Fibroblast of lung (primary cell): Measurements from ENCODE around the gene SPIRE1. TPM values are rescaled to one million over a fixed set of nuclear protein-coding genes. Genes with fewer than 3 reads are reported as not detected.

Experiments used
- DNase-seq, 2 donors: peaks; one replicate each; pipeline versions ENCODE4 v3.0.0 to v3.0.0-alpha.2; 2010; ENCODE audit warnings: low read depth in 2 of 2
- H2AFZ ChIP-seq: 2 replicates; pipeline ENCODE4 v1.5.1; 2012; ENCODE audit warnings: low read length, control low read depth, inconsistent platforms
- H3K27ac ChIP-seq: 2 replicates; pipeline ENCODE4 v1.5.1; 2011; ENCODE audit warnings: low read length, control low read depth; ENCODE audit not compliant: insufficient read depth
- H3K27me3 ChIP-seq: 2 replicates; pipeline ENCODE4 v1.5.1; 2011; ENCODE audit warnings: mild to moderate bottlenecking, low read length; ENCODE audit not compliant: control insufficient read depth, insufficient read depth
- H3K36me3 ChIP-seq: 2 replicates; pipeline ENCODE4 v1.5.1; 2011; ENCODE audit warnings: low read length; ENCODE audit not compliant: control insufficient read depth, insufficient read depth
- H3K4me1 ChIP-seq: 2 replicates; pipeline ENCODE4 v1.5.1; 2011; ENCODE audit warnings: low read length; ENCODE audit not compliant: control insufficient read depth, insufficient read depth; ENCODE audit errors: extremely low read depth
- H3K4me2 ChIP-seq: 2 replicates; pipeline ENCODE4 v1.5.1; 2011; ENCODE audit warnings: low read length, control low read depth; ENCODE audit not compliant: insufficient read depth; ENCODE audit errors: extremely low read depth
- H3K4me3 ChIP-seq, 4 experiments: fragments of 200-600 bp in 1 of 4; sonication (generic) in 1 of 4; replicated peaks in 1 of 4; 2 replicates each; pipeline ENCODE4 v1.5.1; 2011 to 2016; ENCODE audit warnings: low read length in 4 of 4, low read depth in 3 of 4, mild to moderate bottlenecking in 3 of 4, control low read depth in 2 of 4, inconsistent platforms in 1 of 4, mixed read lengths in 1 of 4; ENCODE audit not compliant: insufficient read depth in 1 of 4; ENCODE audit errors: control extremely low read depth in 1 of 4
- H3K79me2 ChIP-seq: 2 replicates; pipeline ENCODE4 v1.5.1; 2012; ENCODE audit warnings: mild to moderate bottlenecking, low read length, inconsistent platforms; ENCODE audit not compliant: control insufficient read depth, insufficient read depth
- H3K9ac ChIP-seq: 2 replicates; pipeline ENCODE4 v1.5.1; 2011; ENCODE audit warnings: mild to moderate bottlenecking, low read length, control low read depth; ENCODE audit not compliant: insufficient read depth
- H3K9me3 ChIP-seq: 2 replicates; pipeline ENCODE4 v1.5.1; 2012; ENCODE audit warnings: low read depth, low read length; ENCODE audit not compliant: control insufficient read depth, insufficient read depth
- H4K20me1 ChIP-seq: 2 replicates; pipeline ENCODE4 v1.5.1; 2011; ENCODE audit warnings: low read length; ENCODE audit not compliant: control insufficient read depth, insufficient read depth; ENCODE audit errors: extremely low read depth
- CTCF ChIP-seq, 2 donors: IDR thresholded peaks in 1 of 2; conservative IDR thresholded peaks in 1 of 2; 1 replicate in 1 of 2; 2 replicates in 1 of 2; pipeline ENCODE4 v1.5.1; 2011 to 2012; ENCODE audit warnings: low read length in 2 of 2, control low read depth in 1 of 2, inconsistent platforms in 1 of 2, low read depth in 1 of 2, mild to moderate bottlenecking in 1 of 2
- EZH2 ChIP-seq: IDR thresholded peaks from 2 replicates; pipeline ENCODE4 v1.5.1; 2012; ENCODE audit warnings: low read length, control low read depth, mild to moderate bottlenecking; ENCODE audit errors: missing control alignments
- polyA plus RNA-seq, 2 donors: library from polyadenylated mRNA; depleted of rRNA in 1 of 2; stranded (reverse) in 1 of 2; unstranded in 1 of 2; fragments of >200 nt; gene quantifications; 2 replicates each; pipeline ENCODE4 v1.2.1, GENCODE V29; 2011 to 2012; ENCODE audit warnings: missing spikeins in 1 of 2
- total RNA-seq: library from RNA; depleted of rRNA; stranded (reverse); fragments of >200 nt; gene quantifications from 2 replicates; pipeline ENCODE4 v1.2.1, GENCODE V29; 2014

Gene SPIRE1
- total and polyA plus RNA-seq, 2 donors (not counting 1 experiment from before 2014, with no cell fraction given): 19.0 to 31.0 TPM

GRCh38 chr18:12656605-12656937, 1.3 kb downstream of the SPIRE1 start:
- peak overlapping the region; percentile 89 for H3K9ac ChIP-seq
- H3K36me3 ChIP-seq: no peaks in the 10 kb centered on the region
- H3K4me2 ChIP-seq: peak overlapping the region; percentile 89
- H2AFZ ChIP-seq: peak overlapping the region; percentile 14
- DNase-seq: peak; percentile 40 to 48
- peak overlapping the region; percentile 66 to 98 (median 74) for H3K4me3 ChIP-seq
- TF ChIP-seq CTCF (conservative IDR thresholded peaks at IDR 0.05 in 1 of 2, IDR thresholded peaks at IDR 0.05 in 1 of 2; ENCODE audit: low read depth in 1 of 2, low read length in 2 of 2) (no peak), EZH2 (no peak)
- H3K27me3 ChIP-seq: no peaks in the 10 kb centered on the region
- H3K9me3 ChIP-seq: no peaks in the 10 kb centered on the region
- H3K27ac ChIP-seq: peak overlapping the region; percentile 79
- H3K79me2 ChIP-seq: peaks cover 49% of the 10 kb centered on the region
- H3K4me1 ChIP-seq: peaks cover 2% of the 10 kb centered on the region
- no peaks in the 10 kb centered on the region for H4K20me1 ChIP-seq

GRCh38 chr18:12654971-12655370, 2.9 kb downstream of the SPIRE1 start:
- Histone ChIP-seq H2AFZ (no peak overlapping the region), H3K36me3 (no peaks in the 10 kb centered on the region), H3K9ac (no peak overlapping the region), H4K20me1 (no peaks in the 10 kb centered on the region), H3K4me3 (no peak overlapping the region), H3K79me2 (peaks cover 56% of the 10 kb centered on the region), H3K27ac (no peak overlapping the region), H3K27me3 (no peaks in the 10 kb centered on the region), H3K4me1 (peaks cover 2% of the 10 kb centered on the region), H3K4me2 (peak overlapping the region; percentile 29), H3K9me3 (no peaks in the 10 kb centered on the region)
- no peak for DNase-seq
- TF ChIP-seq CTCF (conservative IDR thresholded peaks at IDR 0.05 in 1 of 2, IDR thresholded peaks at IDR 0.05 in 1 of 2; ENCODE audit: low read depth in 1 of 2, low read length in 2 of 2) (no peak), EZH2 (no peak)

GRCh38 chr18:12652861-12653401, 5.0 kb downstream of the SPIRE1 start:
- Histone ChIP-seq H3K79me2 (peaks cover 62% of the 10 kb centered on the region), H3K27me3 (no peaks in the 10 kb centered on the region), H3K4me1 (peaks cover 2% of the 10 kb centered on the region), H4K20me1 (no peaks in the 10 kb centered on the region), H3K9ac (no peak overlapping the region), H3K4me2 (peak overlapping the region; percentile 47), H3K27ac (no peak overlapping the region), H3K9me3 (no peaks in the 10 kb centered on the region), H2AFZ (no peak overlapping the region), H3K36me3 (no peaks in the 10 kb centered on the region), H3K4me3 (peak overlapping the region in 1 of 4 experiments; percentile 6)
- DNase-seq: peak; percentile 40 to 71
- TF ChIP-seq CTCF (conservative IDR thresholded peaks at IDR 0.05 in 1 of 2, IDR thresholded peaks at IDR 0.05 in 1 of 2; ENCODE audit: low read depth in 1 of 2, low read length in 2 of 2) (no peak), EZH2 (no peak)
